ENCODE results near the gene FGF1.

DNA sequence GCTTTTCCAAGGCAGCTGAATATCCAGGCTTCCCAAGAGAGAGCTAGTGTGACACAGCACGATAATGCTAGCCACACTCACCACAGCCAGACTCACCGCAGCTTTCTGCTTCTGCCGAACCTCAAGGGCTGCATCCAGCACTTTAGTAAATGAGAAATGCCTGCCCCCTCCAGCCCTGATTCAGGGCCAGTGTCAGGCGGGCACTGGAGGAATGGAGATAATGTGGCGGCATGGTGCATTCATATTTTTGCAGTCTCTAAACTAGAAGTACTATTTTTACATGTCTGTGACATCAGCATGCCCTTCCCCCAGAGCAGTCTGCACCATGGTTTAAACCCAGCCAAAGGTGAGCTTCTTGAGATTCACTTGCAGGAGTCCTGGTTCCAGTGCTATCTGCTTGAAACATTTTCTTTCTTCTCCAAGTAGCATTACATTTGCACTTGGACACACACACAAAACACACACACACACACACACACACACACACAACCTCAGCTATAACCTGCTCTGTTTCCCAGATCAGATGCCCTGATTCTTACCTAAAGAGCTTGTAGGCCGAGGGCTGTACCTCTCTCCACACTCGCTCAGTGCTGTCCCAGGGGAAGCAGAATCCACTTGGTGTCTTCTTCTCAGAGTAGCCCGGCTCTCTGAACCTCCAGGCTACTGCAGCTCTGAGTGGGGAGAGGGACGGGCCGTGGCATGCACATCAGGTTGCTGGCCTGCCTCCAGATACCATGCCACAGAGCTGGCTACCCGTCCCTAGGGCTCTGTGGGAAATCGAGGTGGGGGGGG lies at the start of gene FGF1:
- no peak for TF ChIP-seq ZBTB20 (tag by site-specific recombination; IDR thresholded peaks at IDR 0.05)
- TF ChIP-seq ZBTB48 (tag by site-specific recombination; IDR thresholded peaks at IDR 0.05): no peak
- TF ChIP-seq SCRT2 (tag by site-specific recombination; IDR thresholded peaks at IDR 0.05): no peak
- TF ChIP-seq, protein P1, sequence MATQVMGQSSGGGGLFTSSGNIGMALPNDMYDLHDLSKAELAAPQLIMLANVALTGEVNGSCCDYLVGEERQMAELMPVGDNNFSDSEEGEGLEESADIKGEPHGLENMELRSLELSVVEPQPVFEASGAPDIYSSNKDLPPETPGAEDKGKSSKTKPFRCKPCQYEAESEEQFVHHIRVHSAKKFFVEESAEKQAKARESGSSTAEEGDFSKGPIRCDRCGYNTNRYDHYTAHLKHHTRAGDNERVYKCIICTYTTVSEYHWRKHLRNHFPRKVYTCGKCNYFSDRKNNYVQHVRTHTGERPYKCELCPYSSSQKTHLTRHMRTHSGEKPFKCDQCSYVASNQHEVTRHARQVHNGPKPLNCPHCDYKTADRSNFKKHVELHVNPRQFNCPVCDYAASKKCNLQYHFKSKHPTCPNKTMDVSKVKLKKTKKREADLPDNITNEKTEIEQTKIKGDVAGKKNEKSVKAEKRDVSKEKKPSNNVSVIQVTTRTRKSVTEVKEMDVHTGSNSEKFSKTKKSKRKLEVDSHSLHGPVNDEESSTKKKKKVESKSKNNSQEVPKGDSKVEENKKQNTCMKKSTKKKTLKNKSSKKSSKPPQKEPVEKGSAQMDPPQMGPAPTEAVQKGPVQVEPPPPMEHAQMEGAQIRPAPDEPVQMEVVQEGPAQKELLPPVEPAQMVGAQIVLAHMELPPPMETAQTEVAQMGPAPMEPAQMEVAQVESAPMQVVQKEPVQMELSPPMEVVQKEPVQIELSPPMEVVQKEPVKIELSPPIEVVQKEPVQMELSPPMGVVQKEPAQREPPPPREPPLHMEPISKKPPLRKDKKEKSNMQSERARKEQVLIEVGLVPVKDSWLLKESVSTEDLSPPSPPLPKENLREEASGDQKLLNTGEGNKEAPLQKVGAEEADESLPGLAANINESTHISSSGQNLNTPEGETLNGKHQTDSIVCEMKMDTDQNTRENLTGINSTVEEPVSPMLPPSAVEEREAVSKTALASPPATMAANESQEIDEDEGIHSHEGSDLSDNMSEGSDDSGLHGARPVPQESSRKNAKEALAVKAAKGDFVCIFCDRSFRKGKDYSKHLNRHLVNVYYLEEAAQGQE (tag by site-specific recombination; IDR thresholded peaks at IDR 0.05): no peak
- TF ChIP-seq ZNF24 (tag by site-specific recombination; IDR thresholded peaks at IDR 0.05): no peak
- TF ChIP-seq, protein P2, sequence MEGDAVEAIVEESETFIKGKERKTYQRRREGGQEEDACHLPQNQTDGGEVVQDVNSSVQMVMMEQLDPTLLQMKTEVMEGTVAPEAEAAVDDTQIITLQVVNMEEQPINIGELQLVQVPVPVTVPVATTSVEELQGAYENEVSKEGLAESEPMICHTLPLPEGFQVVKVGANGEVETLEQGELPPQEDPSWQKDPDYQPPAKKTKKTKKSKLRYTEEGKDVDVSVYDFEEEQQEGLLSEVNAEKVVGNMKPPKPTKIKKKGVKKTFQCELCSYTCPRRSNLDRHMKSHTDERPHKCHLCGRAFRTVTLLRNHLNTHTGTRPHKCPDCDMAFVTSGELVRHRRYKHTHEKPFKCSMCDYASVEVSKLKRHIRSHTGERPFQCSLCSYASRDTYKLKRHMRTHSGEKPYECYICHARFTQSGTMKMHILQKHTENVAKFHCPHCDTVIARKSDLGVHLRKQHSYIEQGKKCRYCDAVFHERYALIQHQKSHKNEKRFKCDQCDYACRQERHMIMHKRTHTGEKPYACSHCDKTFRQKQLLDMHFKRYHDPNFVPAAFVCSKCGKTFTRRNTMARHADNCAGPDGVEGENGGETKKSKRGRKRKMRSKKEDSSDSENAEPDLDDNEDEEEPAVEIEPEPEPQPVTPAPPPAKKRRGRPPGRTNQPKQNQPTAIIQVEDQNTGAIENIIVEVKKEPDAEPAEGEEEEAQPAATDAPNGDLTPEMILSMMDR (tag by site-specific recombination; IDR thresholded peaks at IDR 0.05): no peak
- TF ChIP-seq ZFP41 (tag by site-specific recombination; IDR thresholded peaks at IDR 0.05; ENCODE audit: borderline replicate concordance): no peak
- no peak for TF ChIP-seq ZNF391 (tag by site-specific recombination; IDR thresholded peaks at IDR 0.05; ENCODE audit: borderline replicate concordance, low read depth)
